WI38 (cell line): ENCODE data around the gene BORCS5.
"Not testable (repeated sequence)": the region's sequence is repeated elsewhere in the genome, so short reads cannot be mapped to it uniquely, and the experiment has no call there.

Experiments used
- H3K4me3 ChIP-seq: 2 replicates; pipeline ENCODE4 v1.5.1; 2011; ENCODE audit warnings: low read depth, mild to moderate bottlenecking, control low read depth, low read length
- CTCF ChIP-seq: IDR thresholded peaks from 2 replicates; pipeline ENCODE4 v1.5.1; 2012; ENCODE audit warnings: low read depth, mild to moderate bottlenecking, control low read depth, low read length

BORCS5 gene

GRCh38 chr12:12405882-12406281 lies 49.0 kb downstream of the BORCS5 start:
- no peak for TF ChIP-seq CTCF
- no peak overlapping the region for H3K4me3 ChIP-seq

GRCh38 chr12:12406762-12407161 lies 49.9 kb downstream of the BORCS5 start:
- no peak for TF ChIP-seq CTCF
- no peak overlapping the region for H3K4me3 ChIP-seq

DNA sequence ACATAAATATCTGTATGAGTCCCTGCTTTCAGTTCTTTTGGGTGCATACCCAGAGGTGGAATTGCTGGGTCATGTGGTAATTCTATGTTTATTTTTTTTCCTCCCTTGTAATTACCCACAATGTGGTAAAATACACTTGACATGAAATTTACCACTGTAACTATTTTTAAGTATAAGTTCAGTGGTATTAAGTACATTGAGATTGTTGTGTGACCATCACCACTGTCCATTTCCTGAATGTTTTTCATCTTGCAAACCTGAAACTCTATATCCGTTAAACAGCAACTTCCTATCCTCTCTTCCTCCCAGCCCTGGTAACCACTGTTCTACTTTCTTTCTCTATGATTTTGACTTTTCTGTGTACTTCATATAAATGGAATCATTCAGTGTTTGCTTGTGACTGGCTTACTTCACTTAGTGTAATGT lies 51.4 kb downstream of the BORCS5 start:
- TF ChIP-seq CTCF, result no peak
- H3K4me3 ChIP-seq, result no peak overlapping the region

DNA sequence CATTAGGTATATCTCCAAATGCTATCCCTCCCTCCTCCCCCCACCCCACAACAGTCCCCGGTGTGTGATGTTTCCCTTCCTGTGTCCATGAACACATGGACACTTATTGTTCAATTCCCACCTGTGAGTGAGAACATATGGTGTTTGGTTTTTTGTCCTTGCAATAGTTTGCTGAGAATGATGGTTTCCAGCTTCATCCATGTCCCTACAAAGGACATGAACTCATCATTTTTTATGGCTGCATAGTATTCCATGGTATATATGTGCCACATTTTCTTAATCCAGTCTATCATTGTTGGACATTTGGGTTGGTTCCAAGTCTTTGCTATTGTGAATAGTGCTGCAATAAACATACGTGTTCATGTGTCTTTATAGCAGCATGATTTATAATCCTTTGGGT lies 52.5 kb downstream of the BORCS5 start:
- not testable (repeated sequence) for H3K4me3 ChIP-seq

DNA sequence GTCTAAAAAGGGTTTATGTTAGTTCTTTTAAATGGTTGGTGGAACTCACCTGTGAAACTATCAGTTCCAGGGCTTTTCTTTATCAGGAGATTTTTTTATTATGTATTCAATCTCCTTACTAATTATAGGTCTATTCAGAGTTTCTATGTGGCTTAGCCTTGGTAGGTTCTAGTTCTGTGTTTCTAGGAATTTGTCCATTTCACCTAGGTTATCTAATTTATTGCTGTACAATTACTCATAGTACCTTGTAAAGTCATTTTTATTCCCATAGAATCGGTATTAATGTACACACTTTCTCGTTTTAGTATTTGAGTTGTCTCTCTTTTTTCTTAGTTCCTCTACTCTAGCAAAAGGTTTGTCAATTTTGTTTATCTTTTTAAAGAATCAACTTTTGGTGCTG lies 59.0 kb downstream of the BORCS5 start:
- no peak overlapping the region for H3K4me3 ChIP-seq
- TF ChIP-seq CTCF, result no peak

- not testable (repeated sequence) for H3K4me3 ChIP-seq
Observed at GRCh38 chr12:12419165-12419564, 62.3 kb downstream of the BORCS5 start.

DNA sequence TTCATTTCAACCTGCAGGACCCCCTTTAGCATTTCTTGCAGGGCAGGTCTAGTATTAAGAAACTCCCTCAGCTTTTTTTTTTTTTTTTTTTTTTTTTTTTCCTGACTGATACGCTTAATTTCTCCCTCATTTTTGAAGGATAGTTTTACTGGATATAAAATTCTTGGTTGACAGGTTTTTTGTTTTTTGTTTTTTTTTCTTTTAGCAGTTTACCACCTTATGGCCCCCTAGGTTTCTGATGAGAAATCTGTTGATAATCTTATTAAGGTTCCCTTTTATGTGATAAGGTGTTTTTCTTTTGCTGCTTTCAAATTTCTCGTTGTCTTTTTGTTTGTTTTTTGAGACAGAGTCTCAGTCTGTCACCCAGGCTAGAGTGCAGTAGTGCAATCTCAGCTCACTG lies 66.5 kb downstream of the BORCS5 start:
- H3K4me3 ChIP-seq, result no peak overlapping the region
- no peak for TF ChIP-seq CTCF

GRCh38 chr12:12425001-12425400 lies 68.1 kb downstream of the BORCS5 start:
- TF ChIP-seq CTCF, result no peak
- H3K4me3 ChIP-seq, result no peak overlapping the region

GRCh38 chr12:12425616-12426015 lies 68.7 kb downstream of the BORCS5 start:
- no peak overlapping the region for H3K4me3 ChIP-seq
- TF ChIP-seq CTCF, result no peak
